ACC112 (cell line): ENCODE results near the gene PP2D1.

Source experiments
- H2AFZ ChIP-seq: fragments of 200-600 bp; sonication (generic); one replicate; pipeline ENCODE4 v1.6.0; 2017; ENCODE audit warnings: antibody characterized with exemption, low read length; ENCODE audit not compliant: unreplicated experiment
- H3K27ac ChIP-seq: fragments of 200-600 bp; sonication (generic); 2 replicates; pipeline ENCODE4 v1.5.1; 2014; ENCODE audit warnings: low read depth, mild to moderate bottlenecking, antibody characterized with exemption, low read length, moderate library complexity
- H3K27me3 ChIP-seq: fragments of 200-600 bp; sonication (generic); 2 replicates; pipeline ENCODE4 v1.6.1; 2014; ENCODE audit warnings: mild to moderate bottlenecking, antibody characterized with exemption, low read length, moderate library complexity, mixed read lengths; ENCODE audit not compliant: insufficient read depth
- H3K36me3 ChIP-seq: fragments of 200-600 bp; sonication (generic); 2 replicates; pipeline ENCODE4 v1.6.1; 2016; ENCODE audit warnings: mild to moderate bottlenecking, antibody characterized with exemption, low read length, moderate library complexity, mixed read lengths; ENCODE audit not compliant: insufficient read depth
- H3K4me1 ChIP-seq: fragments of 200-600 bp; sonication (generic); one replicate; pipeline ENCODE4 v1.6.1; 2016; ENCODE audit warnings: low read length, mixed read lengths; ENCODE audit not compliant: insufficient read depth, unreplicated experiment, control insufficient read depth
- H3K4me3 ChIP-seq: fragments of 200-600 bp; sonication (generic); 2 replicates; pipeline ENCODE4 v1.5.1; 2014; ENCODE audit warnings: mild to moderate bottlenecking, low read depth, low read length
- H3K79me2 ChIP-seq: fragments of 200-600 bp; sonication (generic); one replicate; pipeline ENCODE4 v1.6.0; 2016; ENCODE audit warnings: low read length; ENCODE audit not compliant: control insufficient read depth, unreplicated experiment, insufficient read depth

PP2D1 gene, protein sequence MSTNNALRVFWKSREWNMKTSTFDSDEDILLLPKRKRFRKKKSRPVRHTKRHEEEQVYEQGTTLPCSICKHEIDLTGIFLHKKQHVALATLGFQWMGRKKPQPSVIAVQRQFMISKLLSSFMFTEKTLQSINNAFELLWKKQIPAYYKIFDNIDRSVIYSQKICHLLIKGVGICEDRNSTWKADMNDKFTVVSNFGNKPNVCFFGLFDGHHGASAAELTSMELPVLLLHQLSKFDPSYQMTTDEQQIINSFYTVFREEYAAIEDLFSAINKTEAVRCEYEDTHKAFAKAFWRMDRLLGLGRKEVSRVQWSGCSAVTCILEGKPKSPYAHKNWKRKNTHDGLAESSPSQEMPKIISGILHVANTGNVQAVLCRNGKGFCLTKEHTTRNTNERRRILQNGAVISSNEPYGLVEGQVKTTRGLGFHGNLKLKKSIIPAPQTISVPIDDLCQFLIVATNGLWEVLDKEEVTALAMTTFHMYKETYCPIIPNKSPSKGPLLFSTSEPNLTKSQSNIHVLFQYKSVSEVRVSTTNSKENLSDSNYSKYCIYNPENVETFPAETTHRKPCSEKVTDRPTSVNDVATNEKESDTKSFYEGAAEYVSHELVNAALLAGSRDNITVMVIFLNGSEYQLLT

DNA sequence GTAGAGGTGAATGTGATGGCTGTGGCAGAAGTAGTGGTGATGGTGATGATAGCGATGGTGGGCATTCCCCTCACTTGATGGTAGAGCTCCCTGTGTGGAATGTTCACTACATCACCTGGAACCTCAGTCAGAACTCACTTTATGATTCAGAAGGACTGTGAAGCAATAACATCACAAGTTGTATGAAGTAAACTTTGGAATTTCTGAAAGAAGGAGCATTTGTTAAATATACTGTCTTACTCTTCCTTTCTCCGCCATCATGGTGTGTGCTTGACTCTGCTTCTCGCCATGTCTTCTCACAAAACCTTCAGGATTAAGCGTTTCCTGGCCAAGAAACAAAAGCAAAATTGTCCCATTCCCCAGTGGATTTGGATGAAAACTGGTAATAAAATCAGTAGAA is at the start of gene PP2D1:
Gene PP2D1 (minus strand): TSS at position 101 of the 400 bp plus-strand sequence. CDS start 192 bp downstream, outside the sequence.
- Histone ChIP-seq H2AFZ (no peak within 1 kb of the TSS), H3K4me3 (no peak within 1 kb of the TSS), H3K36me3 (no peaks in the 10 kb centered on the region), H3K27me3 (no peaks in the 10 kb centered on the region), H3K4me1 (no peaks in the 10 kb centered on the region), H3K79me2 (no peaks in the 10 kb centered on the region), H3K27ac (no peak within 1 kb of the TSS)

DNA sequence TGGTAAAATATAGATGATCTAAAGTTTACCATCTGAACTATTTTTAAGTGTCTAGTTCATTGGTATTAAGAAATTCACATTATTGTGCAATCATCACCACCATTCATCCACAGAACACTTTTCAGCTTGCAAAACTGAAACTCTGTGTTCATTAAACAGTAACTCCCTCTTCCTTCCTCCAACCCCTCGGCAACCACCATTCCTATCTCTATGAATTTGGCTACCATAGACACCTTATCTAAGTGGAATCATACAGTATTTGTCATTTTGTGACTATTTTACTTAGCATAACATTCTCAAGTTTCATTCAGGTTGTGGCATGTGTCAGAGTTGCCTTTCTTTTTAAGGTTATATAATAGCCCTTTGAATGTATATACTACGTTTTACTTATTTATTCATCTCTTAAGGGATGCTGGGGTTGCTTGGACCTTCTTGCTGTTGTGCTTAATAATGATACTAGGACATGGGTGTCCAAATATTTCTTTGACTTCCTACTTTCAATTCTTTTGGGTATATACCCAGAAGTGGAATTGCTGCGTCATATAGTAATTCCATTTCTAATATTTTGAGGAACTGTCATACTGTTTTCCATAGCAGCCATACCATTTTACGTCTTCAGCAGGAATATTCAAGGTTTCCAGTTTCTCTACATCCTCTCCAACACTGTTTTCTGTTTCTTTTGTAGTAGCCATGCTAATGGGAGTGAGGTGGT is 49.1 kb upstream of the PP2D1 start:
- Histone ChIP-seq H3K79me2 (no peaks in the 10 kb centered on the region), H2AFZ (peak overlapping the region; percentile 82), H3K4me3 (peak overlapping the region; percentile 75), H3K27ac (peak overlapping the region; percentile 64), H3K36me3 (no peaks in the 10 kb centered on the region), H3K4me1 (peaks cover 28% of the 10 kb centered on the region), H3K27me3 (no peaks in the 10 kb centered on the region)

DNA sequence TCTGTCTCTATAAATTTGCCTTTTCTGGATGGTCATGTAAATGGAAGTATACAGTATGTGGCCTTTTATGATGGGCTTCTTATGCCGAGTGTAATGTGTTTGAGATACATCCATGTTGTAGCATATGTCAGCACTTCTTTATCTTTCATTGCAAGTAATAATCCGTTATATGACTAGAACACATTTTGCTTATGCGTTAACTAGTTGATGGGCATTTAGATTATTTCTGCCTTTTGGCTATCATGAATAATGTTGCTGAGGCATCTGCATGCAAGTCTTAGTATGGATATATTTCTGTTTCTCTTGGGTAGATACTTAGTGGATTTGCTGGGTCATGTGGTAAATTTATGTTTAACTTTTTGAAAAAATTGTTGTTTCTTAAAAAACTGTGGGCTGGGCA is 47.9 kb upstream of the PP2D1 start:
- H3K27ac ChIP-seq = no peak overlapping the region

DNA sequence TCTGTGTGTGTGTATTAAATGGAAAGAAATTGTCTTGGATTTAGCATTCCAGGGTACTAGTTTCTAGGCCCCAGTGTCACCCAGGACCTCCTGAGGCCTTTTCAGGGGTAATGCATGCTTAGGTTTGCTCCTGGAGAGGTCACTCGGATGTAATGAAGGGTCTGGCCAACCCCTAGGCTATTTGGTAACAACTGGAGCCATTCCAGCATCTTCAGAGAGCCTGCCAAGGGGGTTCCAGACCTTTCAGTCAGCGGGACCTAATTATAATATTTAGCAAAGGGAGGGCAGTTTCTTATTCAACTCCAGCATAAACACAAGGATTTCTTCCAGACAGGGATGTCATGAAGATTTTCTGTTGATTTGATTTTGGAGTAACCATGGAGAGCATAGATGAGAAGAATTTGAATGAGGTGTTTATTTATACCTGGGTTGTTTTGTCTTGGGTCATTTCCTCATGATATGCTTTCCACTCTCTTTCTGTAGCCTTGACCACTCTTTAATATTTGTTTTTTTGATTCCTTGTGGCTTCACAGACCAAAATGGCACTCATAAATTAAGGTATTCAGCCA is 45.6 kb upstream of the PP2D1 start:
- H3K4me1 ChIP-seq = peaks cover 52% of the 10 kb centered on the region
- H3K79me2 ChIP-seq = peaks cover 3% of the 10 kb centered on the region
- H3K27ac ChIP-seq = peak overlapping the region; percentile 92
- H3K36me3 ChIP-seq = no peaks in the 10 kb centered on the region
- H2AFZ ChIP-seq = no peak overlapping the region
- H3K4me3 ChIP-seq = no peak overlapping the region
- H3K27me3 ChIP-seq = no peaks in the 10 kb centered on the region

More for the DNA sequence above, 47.9 kb upstream of the PP2D1 start:
- peaks cover 40% of the 10 kb centered on the region for H3K4me1 ChIP-seq
- no peaks in the 10 kb centered on the region for H3K36me3 ChIP-seq
- H3K79me2 ChIP-seq = peaks cover 3% of the 10 kb centered on the region
- H3K27me3 ChIP-seq = no peaks in the 10 kb centered on the region
- no peak overlapping the region for H2AFZ ChIP-seq
- H3K4me3 ChIP-seq = no peak overlapping the region

DNA sequence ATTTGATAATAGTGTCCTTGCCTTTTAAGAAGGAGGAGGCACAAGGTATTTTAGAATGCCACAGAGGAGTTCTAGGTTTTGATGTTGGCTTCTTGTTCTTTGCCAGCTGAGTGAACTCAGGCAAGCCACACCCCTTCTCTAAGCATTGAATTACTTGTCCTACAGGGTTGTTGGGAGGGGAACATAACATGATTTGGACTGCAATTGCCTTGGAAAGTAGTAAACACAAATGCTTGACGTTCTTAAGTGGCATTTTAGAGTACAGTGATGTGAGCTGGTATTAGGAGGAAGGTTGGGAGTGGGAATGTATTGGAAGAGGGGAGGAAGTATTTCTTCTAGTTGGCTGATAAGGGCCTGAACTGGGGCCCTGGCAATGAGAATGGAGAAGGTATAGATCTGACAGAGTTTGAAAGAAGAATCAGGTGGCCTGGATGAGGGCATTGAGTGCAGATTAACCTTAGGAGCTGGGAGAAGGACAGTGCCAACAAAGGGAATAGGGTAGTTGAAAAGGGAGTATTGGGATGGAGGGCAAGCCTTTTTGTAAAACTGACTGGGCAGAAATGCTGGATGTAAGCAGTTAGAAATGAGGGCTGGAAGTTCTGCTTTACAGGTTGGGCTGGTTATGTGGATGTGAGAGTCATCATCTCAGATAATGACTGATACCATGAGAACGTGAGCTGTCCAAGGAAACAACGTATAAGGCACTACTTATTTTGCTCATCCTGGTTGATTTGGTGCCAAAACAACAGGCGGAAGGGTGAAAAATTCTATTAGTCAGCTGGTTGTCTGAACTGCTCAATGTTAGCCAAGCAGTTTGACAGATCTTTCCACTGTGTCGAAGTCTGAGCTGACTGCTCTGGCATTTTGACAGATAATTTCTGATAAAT is 44.9 kb upstream of the PP2D1 start:
- peak overlapping the region; percentile 92 for H3K27ac ChIP-seq
- H3K79me2 ChIP-seq = peaks cover 3% of the 10 kb centered on the region
- H3K36me3 ChIP-seq = no peaks in the 10 kb centered on the region

DNA sequence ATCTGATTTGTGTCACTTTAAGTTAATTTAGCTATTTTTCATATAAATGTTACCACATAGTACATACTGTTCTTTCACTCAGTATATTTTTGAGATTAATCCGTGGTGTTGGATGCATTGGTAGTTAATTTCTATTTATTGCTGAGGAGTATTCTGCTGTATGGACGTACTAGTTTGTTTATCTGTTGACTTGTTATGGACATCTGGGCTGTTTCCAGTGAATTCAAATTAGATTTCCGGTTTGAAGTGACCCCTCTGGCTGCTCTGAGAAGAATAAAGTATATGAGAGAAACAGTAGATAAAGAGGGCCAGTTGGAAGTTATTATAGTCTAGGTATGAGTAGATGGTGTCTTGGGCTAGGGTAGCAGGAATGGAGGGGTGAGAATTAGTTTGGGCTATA is 43.8 kb upstream of the PP2D1 start:
- H3K79me2 ChIP-seq = peaks cover 3% of the 10 kb centered on the region
- no peak overlapping the region for H2AFZ ChIP-seq
- H3K4me3 ChIP-seq = no peak overlapping the region
- no peaks in the 10 kb centered on the region for H3K36me3 ChIP-seq
- peak overlapping the region; percentile 92 for H3K27ac ChIP-seq
- H3K4me1 ChIP-seq = peaks cover 46% of the 10 kb centered on the region
- H3K27me3 ChIP-seq = no peaks in the 10 kb centered on the region

More for the DNA sequence above, 44.9 kb upstream of the PP2D1 start:
- no peaks in the 10 kb centered on the region for H3K27me3 ChIP-seq
- no peak overlapping the region for H2AFZ ChIP-seq
- peak overlapping the region; percentile 44; the same call in 1 of the 2 replicates for H3K4me3 ChIP-seq
- peaks cover 52% of the 10 kb centered on the region for H3K4me1 ChIP-seq

DNA sequence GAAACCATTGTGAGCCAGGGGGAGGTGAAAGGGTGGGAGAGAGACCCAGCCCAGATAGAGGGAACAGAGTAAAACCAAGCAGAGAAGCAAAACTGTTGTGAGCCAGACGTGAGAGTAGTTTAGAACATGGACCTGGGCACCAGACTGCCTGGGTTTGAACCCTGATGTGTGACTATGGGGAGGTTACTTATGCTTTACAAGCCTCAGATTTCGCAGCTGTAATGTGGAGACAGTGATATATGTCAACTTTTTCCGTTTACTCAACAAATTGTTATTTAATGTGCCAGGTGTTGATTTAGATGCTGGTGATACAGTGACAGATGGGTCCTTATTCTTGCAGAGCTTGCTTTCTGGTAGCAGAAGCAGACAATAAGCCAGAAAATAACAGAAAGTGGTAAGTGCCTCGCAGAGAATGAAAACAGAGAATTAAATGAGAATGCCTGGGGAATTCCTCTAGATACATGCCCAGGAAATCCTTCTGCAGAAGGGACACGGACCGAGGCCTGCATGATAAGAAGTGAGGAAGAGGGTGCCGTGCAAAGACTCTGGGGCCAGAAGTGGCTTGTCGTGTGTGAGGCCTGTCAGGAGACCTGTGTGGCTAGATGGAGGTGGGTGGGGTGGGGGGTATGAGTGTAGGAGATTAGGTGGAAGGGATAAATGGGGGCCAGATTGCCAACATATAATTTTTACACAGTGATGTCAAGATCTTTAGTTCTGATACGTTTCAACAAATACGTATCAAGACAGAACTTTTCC is 43.1 kb upstream of the PP2D1 start:
- Histone ChIP-seq H3K4me3 (no peak overlapping the region), H2AFZ (no peak overlapping the region), H3K27me3 (no peaks in the 10 kb centered on the region), H3K79me2 (peaks cover 3% of the 10 kb centered on the region), H3K36me3 (no peaks in the 10 kb centered on the region), H3K27ac (peak overlapping the region; percentile 51), H3K4me1 (peaks cover 46% of the 10 kb centered on the region)

DNA sequence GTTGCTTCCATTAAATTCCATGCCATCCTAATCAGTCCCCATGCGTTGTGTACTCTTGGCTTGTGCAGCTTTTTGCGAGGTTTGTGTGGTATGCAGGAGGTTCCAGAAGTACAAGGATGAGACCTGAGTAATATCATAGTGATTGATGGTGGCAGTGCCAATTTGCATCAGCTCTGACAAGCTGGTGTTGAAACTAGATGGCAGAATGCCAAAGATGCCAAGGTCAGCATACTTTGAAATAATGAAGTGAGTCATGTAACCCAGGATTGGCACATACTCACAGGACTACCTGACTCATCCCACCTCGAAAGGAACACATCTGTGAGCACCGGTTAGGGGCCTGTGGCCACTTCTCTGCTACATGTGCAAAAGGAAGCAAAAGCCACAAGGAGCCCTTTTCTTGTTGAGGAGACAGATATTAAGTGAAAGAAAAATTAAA is 42.5 kb upstream of the PP2D1 start:
- Histone ChIP-seq H2AFZ (no peak overlapping the region), H3K79me2 (peaks cover 3% of the 10 kb centered on the region), H3K27ac (peak overlapping the region; percentile 51)

DNA sequence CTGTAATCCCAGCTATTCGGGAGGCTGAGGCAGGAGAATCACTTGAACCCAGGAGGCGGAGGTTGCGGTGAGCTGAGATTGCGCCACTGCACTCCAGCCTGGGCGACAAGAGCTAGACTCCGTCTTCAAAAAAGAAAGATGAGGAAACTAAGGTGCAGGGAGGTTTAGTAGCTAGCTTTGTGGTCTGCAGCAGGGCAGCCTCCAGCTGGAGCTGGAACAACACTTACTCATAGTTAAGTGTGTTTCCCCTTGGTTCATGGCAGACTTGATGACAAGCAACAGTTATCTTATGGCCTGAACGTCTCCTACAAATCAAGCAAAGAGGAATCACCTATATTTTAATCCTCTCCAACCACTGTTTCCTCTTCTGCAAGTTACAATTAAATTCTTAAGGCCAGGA is 40.8 kb upstream of the PP2D1 start:
- H3K27me3 ChIP-seq = no peaks in the 10 kb centered on the region
- no peak overlapping the region for H3K27ac ChIP-seq
- H3K79me2 ChIP-seq = peaks cover 3% of the 10 kb centered on the region
- H3K4me1 ChIP-seq = peaks cover 41% of the 10 kb centered on the region
- no peaks in the 10 kb centered on the region for H3K36me3 ChIP-seq
- no peak overlapping the region for H2AFZ ChIP-seq
- H3K4me3 ChIP-seq = no peak overlapping the region

More for the DNA sequence above, 42.5 kb upstream of the PP2D1 start:
- Histone ChIP-seq H3K36me3 (no peaks in the 10 kb centered on the region), H3K4me1 (peaks cover 46% of the 10 kb centered on the region), H3K27me3 (no peaks in the 10 kb centered on the region), H3K4me3 (no peak overlapping the region)
